Activated CD4-positive, alpha-beta memory T cell treated with anti-CD3 and anti-CD28 coated beads for 36 hours (primary cell): ENCODE data around the gene TMEM263. TPM values are rescaled to one million over a fixed set of nuclear protein-coding genes. Genes with fewer than 3 reads are reported as not detected.

ENCODE experiments used
- CTCF ChIA-PET: fragments of 350-600 bp; sonication (Branson Sonifier 250); formaldehyde crosslinking; loops from one replicate; lab custom pipeline; 2021; ENCODE audit warnings: antibody characterized with exemption, inconsistent platforms; lab: Charles Lee
- POLR2A ChIA-PET: fragments of 350-600 bp; sonication (Branson Sonifier 250); formaldehyde crosslinking; loops from one replicate; lab custom pipeline; 2021; ENCODE audit warnings: antibody characterized with exemption; lab: Charles Lee
- DNase-seq: peaks from one replicate; pipeline ENCODE4 v3.0.0-alpha.2; 2020
- H3K27ac Mint-ChIP-seq: one replicate; pipeline ENCODE4 v1.8.0; 2021; ENCODE audit warnings: mixed read lengths
- H3K27me3 Mint-ChIP-seq: one replicate; pipeline ENCODE4 v1.8.0; 2021; ENCODE audit warnings: mixed read lengths
- H3K36me3 Mint-ChIP-seq: one replicate; pipeline ENCODE4 v1.8.0; 2021; ENCODE audit warnings: mixed read lengths
- H3K4me1 Mint-ChIP-seq: one replicate; pipeline ENCODE4 v1.8.0; 2021; ENCODE audit warnings: low read depth, mixed read lengths
- H3K4me3 Mint-ChIP-seq: one replicate; pipeline ENCODE4 v1.8.0; 2021; ENCODE audit warnings: mild to moderate bottlenecking, mixed read lengths
- H3K9me3 Mint-ChIP-seq: one replicate; pipeline ENCODE4 v1.8.0; 2021; ENCODE audit warnings: mixed read lengths
- intact Hi-C: fragments of 100-400 bp; cut with micrococcal nuclease; formaldehyde crosslinking; loops from one replicate; pipeline ENCODE4 v1.15.1; 2023
- total RNA-seq, 2 experiments: library from RNA; stranded (reverse); gene quantifications; one replicate each; pipeline ENCODE4 v1.2.3, GENCODE V29; 2021

Gene TMEM263
- 10 to 100 TPM; 37.8 to 38.3 TPM for total RNA-seq

DNA sequence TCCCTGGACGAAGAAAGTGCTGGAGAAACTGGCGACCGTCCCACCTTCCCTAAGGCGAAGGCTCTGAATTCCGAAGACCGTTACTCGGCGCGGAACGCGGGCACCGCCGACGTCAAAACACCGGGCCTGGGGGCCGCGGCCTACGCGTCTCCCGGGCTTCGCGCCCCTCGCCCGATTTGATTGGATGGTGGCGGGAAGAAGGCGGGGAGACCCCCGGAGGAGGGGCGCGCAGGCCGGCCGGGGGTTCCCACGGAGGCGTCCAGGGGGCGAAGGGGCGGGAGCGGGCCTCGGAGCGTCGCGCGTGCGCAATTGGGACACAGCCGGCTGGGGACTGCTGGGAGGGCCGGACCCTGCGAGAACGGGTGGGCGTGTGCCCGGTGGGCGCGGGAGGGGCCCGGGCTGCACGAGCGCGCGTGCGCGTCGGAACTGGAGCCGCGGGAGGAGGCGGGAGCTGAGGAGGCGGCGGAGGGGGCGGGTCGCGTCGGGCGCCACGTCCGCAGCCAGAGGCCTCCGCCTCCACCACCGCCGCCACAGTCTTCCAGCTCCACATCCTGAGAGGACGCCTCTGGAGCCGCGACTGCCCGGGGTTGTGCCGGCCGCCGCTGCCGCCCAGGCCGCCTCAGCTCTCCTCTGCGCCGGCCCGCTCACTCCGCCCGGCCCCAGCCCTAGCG is at the start of gene TMEM263:
TSS of gene TMEM263 (plus strand) at position 531 of the 671 bp plus-strand sequence. CDS start 11,210 bp downstream, outside the sequence.
- intact Hi-C loops, result loop anchor here (1.0 to 2.0 kb wide), 5 partner anchors 32 to 598 kb away; partner anchors contain the start of genes CRY1, MTERF2, POLR3B and RIC8B
- peak within 1 kb of the TSS; percentile 86 for H3K27ac Mint-ChIP-seq
- CTCF ChIA-PET, result interaction anchor here (0.6 to 3.1 kb wide), 6 partner anchors 9 to 597 kb away, joined by 3 to 11 read pairs (median 4); partner anchors contain the start of gene POLR3B
- H3K9me3 Mint-ChIP-seq, result no peaks in the 10 kb centered on the region
- POLR2A ChIA-PET, result interaction anchor here (0.9 to 1.5 kb wide), 4 partner anchors 31 to 704 kb away, joined by 3 to 10 read pairs (median 3); partner anchors contain the start of gene MTERF2
- H3K36me3 Mint-ChIP-seq, result peaks cover 6% of the 10 kb centered on the region
- H3K4me3 Mint-ChIP-seq, result peak within 1 kb of the TSS; percentile 96
- H3K4me1 Mint-ChIP-seq, result peaks cover 16% of the 10 kb centered on the region
- DNase-seq, result peak; percentile 94
- H3K27me3 Mint-ChIP-seq, result no peaks in the 10 kb centered on the region

DNA sequence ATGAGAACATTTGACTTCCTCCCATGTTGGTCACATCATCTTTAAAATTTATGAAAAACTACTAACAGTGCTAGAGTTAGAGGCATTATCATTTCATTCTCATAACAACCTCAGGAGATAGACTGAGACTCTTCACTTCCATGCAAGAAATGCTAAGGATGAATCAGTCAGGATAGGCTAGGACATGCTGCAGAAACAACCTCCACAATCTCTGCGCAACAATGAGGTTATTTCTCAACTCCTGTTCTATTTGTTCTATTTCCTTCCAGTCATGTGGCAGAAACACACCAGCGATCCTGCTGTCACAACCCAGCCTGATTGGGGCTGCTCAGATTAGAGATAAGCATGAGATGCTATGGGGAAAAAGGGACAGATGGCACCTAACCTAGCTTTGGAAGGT is 49.0 kb upstream of the TMEM263 start:
- H3K36me3 Mint-ChIP-seq, result no peaks in the 10 kb centered on the region
- H3K4me1 Mint-ChIP-seq, result peaks cover 11% of the 10 kb centered on the region
- no peak for DNase-seq
- ChIA-PET CTCF (interaction anchor here (0.6 to 1.3 kb wide), 2 partner anchors 13 to 20 kb away, joined by 3 to 4 read pairs; no protein-coding TSS in a partner anchor), POLR2A (no interaction called here)
- H3K27me3 Mint-ChIP-seq, result peaks cover 19% of the 10 kb centered on the region
- intact Hi-C loops, result no loop called here
- no peak overlapping the region for H3K4me3 Mint-ChIP-seq
- no peaks in the 10 kb centered on the region for H3K9me3 Mint-ChIP-seq
- H3K27ac Mint-ChIP-seq, result no peak overlapping the region

DNA sequence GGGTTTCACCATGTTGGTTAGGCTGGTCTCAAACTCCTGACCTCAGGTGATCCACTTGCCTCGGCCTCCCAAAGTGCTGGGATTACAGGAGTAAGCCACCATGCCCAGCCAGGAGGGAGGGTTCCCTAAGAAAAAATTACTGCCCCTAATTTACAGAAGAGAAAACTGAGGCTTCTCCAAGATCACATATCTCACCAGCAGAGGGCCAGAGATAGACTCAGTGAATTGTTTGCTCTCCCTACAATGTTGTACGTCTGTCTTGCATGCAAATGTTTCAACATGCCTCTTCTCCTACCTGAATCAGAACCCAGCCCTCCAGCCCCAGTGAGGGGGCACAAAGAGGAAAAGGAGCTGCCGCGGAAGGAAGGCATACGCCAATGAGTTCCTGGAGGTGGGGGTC is 48.3 kb upstream of the TMEM263 start:
- peaks cover 11% of the 10 kb centered on the region for H3K4me1 Mint-ChIP-seq
- intact Hi-C loops, result no loop called here
- no peaks in the 10 kb centered on the region for H3K36me3 Mint-ChIP-seq
- no peak overlapping the region for H3K4me3 Mint-ChIP-seq
- H3K9me3 Mint-ChIP-seq, result no peaks in the 10 kb centered on the region
- DNase-seq, result no peak
- ChIA-PET POLR2A (no interaction called here), CTCF (interaction anchor here (1.1 kb wide), 1 partner anchor 13 kb away, joined by 3 read pairs; no protein-coding TSS in a partner anchor)
- H3K27me3 Mint-ChIP-seq, result peaks cover 15% of the 10 kb centered on the region
- no peak overlapping the region for H3K27ac Mint-ChIP-seq

DNA sequence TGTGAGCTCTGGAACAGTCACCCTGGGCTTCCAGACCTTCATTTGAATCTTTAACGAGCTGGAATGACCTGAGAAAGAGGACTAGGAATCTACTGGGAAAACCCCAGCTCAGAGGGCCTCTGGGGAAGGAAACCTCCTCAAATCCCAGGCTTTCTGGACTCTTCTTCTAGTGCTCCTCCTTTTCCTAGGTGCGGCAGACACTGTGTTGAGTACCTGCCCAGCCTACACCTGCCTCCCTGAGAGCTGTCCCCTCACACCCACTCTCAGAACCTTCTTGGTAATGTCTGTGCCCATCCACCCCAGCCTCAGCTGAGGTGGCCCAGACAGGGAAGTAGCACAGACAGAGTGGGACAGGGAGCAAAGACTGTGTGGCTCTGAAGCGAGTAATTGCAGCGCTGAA is 47.9 kb upstream of the TMEM263 start:
- DNase-seq, result no peak
- Mint-ChIP-seq H3K4me3 (no peak overlapping the region), H3K9me3 (no peaks in the 10 kb centered on the region), H3K27ac (no peak overlapping the region), H3K27me3 (peaks cover 11% of the 10 kb centered on the region), H3K4me1 (peaks cover 11% of the 10 kb centered on the region), H3K36me3 (no peaks in the 10 kb centered on the region)
- intact Hi-C loops, result no loop called here
- ChIA-PET CTCF (interaction anchor here (1.1 kb wide), 1 partner anchor 13 kb away, joined by 3 read pairs; no protein-coding TSS in a partner anchor), POLR2A (no interaction called here)

DNA sequence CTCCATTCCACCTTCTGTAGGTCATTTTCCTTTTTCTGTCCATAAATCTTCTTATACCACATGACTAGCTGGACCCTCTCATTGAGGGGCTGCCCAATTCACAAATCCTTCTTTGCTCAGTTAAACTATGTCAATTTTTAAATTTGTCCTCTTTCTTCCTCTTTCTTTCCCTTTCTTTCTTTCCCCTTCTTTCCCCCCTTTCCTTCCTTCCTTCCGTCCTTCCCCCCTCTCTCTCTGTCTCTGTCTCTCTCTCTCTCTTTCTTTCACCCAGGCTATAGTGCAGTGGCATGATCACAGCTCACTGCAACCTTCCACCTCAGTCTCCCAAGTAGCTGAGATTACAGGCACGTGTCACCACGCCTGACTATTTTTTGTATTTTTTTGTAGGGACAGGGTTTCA is 47.1 kb upstream of the TMEM263 start:
- H3K4me1 Mint-ChIP-seq, result peaks cover 11% of the 10 kb centered on the region
- H3K27me3 Mint-ChIP-seq, result peaks cover 7% of the 10 kb centered on the region
- H3K36me3 Mint-ChIP-seq, result no peaks in the 10 kb centered on the region
- POLR2A ChIA-PET, result no interaction called here
- no peaks in the 10 kb centered on the region for H3K9me3 Mint-ChIP-seq
- DNase-seq, result no peak
- intact Hi-C loops, result no loop called here
- H3K27ac Mint-ChIP-seq, result no peak overlapping the region
- H3K4me3 Mint-ChIP-seq, result no peak overlapping the region
- CTCF ChIA-PET, result no interaction called here

GRCh38 chr12:106910202-106910601 is 45.5 kb upstream of the TMEM263 start:
- intact Hi-C loops, result loop anchor here (10.0 kb wide), 3 partner anchors 325 to 685 kb away; partner anchors contain the start of genes POLR3B and RFX4
- no peak for DNase-seq
- CTCF ChIA-PET, result interaction anchor here (0.7 to 1.5 kb wide), 3 partner anchors 9 to 461 kb away, joined by 3 to 5 read pairs (median 3); no protein-coding TSS in a partner anchor
- Mint-ChIP-seq H3K27me3 (peaks cover 4% of the 10 kb centered on the region), H3K4me1 (peaks cover 18% of the 10 kb centered on the region), H3K4me3 (no peak overlapping the region), H3K27ac (no peak overlapping the region), H3K36me3 (no peaks in the 10 kb centered on the region), H3K9me3 (no peaks in the 10 kb centered on the region)
- POLR2A ChIA-PET, result no interaction called here

GRCh38 chr12:106911581-106911980 is 44.1 kb upstream of the TMEM263 start:
- ChIA-PET POLR2A (no interaction called here), CTCF (no interaction called here)
- Mint-ChIP-seq H3K4me1 (peaks cover 25% of the 10 kb centered on the region), H3K4me3 (no peak overlapping the region), H3K27me3 (peaks cover 4% of the 10 kb centered on the region), H3K27ac (no peak overlapping the region), H3K36me3 (no peaks in the 10 kb centered on the region), H3K9me3 (no peaks in the 10 kb centered on the region)
- no peak for DNase-seq
- intact Hi-C loops, result loop anchor here (10.0 kb wide), 3 partner anchors 327 to 687 kb away; partner anchors contain the start of genes POLR3B and RFX4

- Mint-ChIP-seq H3K27ac (no peak overlapping the region), H3K9me3 (no peaks in the 10 kb centered on the region), H3K4me1 (peaks cover 25% of the 10 kb centered on the region), H3K27me3 (no peaks in the 10 kb centered on the region), H3K36me3 (no peaks in the 10 kb centered on the region), H3K4me3 (no peak overlapping the region)
- CTCF ChIA-PET, result interaction anchor here (0.6 kb wide), 1 partner anchor 191 kb away, joined by 3 read pairs; no protein-coding TSS in a partner anchor
- DNase-seq, result no peak
- POLR2A ChIA-PET, result no interaction called here
- intact Hi-C loops, result loop anchor here (10.0 kb wide), 3 partner anchors 329 to 689 kb away; partner anchors contain the start of genes POLR3B and RFX4
Observed at GRCh38 chr12:106913456-106913855, 42.3 kb upstream of the TMEM263 start.

DNA sequence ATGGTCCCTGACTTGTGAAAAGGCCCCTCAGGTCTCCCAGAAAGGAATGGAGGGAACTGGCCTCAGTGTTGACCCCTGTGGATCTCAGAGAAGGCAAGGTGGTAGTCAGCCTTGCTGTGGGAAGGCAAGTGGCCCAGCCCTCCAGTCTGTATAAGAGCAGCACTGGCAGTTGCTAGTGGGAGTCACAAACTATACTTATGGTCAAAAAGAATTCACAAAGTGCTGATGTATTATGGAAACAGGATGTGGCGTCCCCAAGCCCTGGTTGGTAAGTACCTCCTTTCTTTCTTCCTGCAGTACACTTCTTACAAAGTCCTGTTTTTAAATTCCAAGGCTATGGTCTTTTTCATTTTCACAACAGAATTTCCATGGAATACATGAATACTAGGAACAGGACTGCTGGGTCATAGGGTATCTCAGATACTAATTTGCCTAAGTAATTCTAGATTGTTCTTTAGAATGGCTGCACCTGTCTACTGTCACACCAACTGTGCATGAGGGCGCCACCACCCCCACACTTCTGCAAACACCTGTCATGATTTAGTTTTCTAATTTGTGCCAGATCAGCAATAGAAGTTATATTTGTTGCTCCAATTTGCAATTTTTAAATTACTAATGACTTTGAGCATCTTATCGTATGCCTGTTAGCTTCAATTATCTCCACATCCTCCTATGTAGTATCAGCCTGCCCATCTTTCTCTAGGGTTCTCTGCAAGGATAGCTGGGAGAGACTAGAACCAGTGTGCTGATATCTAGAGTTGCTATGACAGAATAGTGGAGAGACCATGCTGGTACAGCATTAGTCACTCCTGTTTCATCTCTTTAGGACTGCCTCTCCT is 40.7 kb upstream of the TMEM263 start:
- Mint-ChIP-seq H3K4me1 (peaks cover 25% of the 10 kb centered on the region), H3K27me3 (peaks cover 3% of the 10 kb centered on the region), H3K4me3 (no peak overlapping the region), H3K27ac (peak overlapping the region; percentile 66), H3K36me3 (no peaks in the 10 kb centered on the region), H3K9me3 (no peaks in the 10 kb centered on the region)
- peak; percentile 58 for DNase-seq
- intact Hi-C loops, result loop anchor here (1.0 to 10.0 kb wide), 6 partner anchors 93 to 690 kb away; partner anchors contain the start of genes POLR3B and RFX4
- POLR2A ChIA-PET, result interaction anchor here (0.5 kb wide), 1 partner anchor 1659 kb away, joined by 4 read pairs; no protein-coding TSS in a partner anchor
- CTCF ChIA-PET, result interaction anchor here (1.2 kb wide), 1 partner anchor 536 kb away, joined by 3 read pairs; no protein-coding TSS in a partner anchor

GRCh38 chr12:106915635-106916026 is 40.1 kb upstream of the TMEM263 start:
- ChIA-PET CTCF (interaction anchor here (1.2 kb wide), 1 partner anchor 536 kb away, joined by 3 read pairs; no protein-coding TSS in a partner anchor), POLR2A (interaction anchor here (0.5 kb wide), 1 partner anchor 1658 kb away, joined by 4 read pairs; no protein-coding TSS in a partner anchor)
- H3K36me3 Mint-ChIP-seq, result no peaks in the 10 kb centered on the region
- intact Hi-C loops, result loop anchor here (1.0 to 10.0 kb wide), 6 partner anchors 93 to 691 kb away; partner anchors contain the start of genes POLR3B and RFX4
- H3K4me1 Mint-ChIP-seq, result peaks cover 19% of the 10 kb centered on the region
- no peak overlapping the region for H3K4me3 Mint-ChIP-seq
- DNase-seq, result peak; percentile 32
- no peaks in the 10 kb centered on the region for H3K9me3 Mint-ChIP-seq
- peaks cover 3% of the 10 kb centered on the region for H3K27me3 Mint-ChIP-seq
- H3K27ac Mint-ChIP-seq, result peak overlapping the region; percentile 26

DNA sequence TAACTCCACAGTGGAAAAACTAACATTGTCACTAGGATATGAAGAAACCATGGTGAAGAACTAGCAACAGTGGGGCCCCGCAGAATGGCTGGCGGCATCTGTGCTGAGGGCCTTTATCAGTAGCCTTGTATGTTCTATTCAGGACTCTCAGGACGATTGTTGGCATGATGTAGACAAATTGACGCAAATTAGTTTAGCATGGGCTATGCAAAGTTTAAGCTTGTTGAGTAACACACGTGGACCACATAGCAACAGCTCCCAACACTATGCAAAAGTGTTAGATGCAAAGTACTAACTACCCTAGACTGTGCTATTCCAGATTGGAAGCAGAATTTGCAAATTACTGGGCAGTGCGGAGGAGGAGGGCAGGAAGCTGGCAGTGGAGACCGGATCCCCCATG is 38.2 kb upstream of the TMEM263 start:
- no peak overlapping the region for H3K27ac Mint-ChIP-seq
- POLR2A ChIA-PET, result no interaction called here
- intact Hi-C loops, result loop anchor here (5.0 to 10.0 kb wide), 4 partner anchors 235 to 693 kb away; partner anchors contain the start of genes POLR3B and RFX4

More for the DNA sequence above, 38.2 kb upstream of the TMEM263 start:
- no peak for DNase-seq
- H3K4me1 Mint-ChIP-seq, result peaks cover 14% of the 10 kb centered on the region
- no peak overlapping the region for H3K4me3 Mint-ChIP-seq
- CTCF ChIA-PET, result interaction anchor here (0.6 to 2.1 kb wide), 4 partner anchors 76 to 560 kb away, joined by 3 to 7 read pairs (median 4); partner anchors contain the start of gene POLR3B
- no peaks in the 10 kb centered on the region for H3K36me3 Mint-ChIP-seq
- H3K9me3 Mint-ChIP-seq, result no peaks in the 10 kb centered on the region
- H3K27me3 Mint-ChIP-seq, result peaks cover 3% of the 10 kb centered on the region
